HUES64 (cell line): Measurements from ENCODE around the gene QKI.
"Not testable (repeated sequence)": the region's sequence is repeated elsewhere in the genome, so short reads cannot be mapped to it uniquely, and the experiment has no call there.

ENCODE experiments used
- H3K27ac ChIP-seq: 2 replicates; pipeline ENCODE4 v1.7.0; 2013; ENCODE audit warnings: low read depth, low read length, inconsistent platforms
- H3K27me3 ChIP-seq: 2 replicates; pipeline ENCODE4 v1.6.1; 2013; ENCODE audit warnings: mild to moderate bottlenecking, low read length; ENCODE audit not compliant: insufficient read depth
- H3K36me3 ChIP-seq: 2 replicates; pipeline ENCODE4 v1.6.1; 2013; ENCODE audit warnings: mild to moderate bottlenecking, low read length; ENCODE audit not compliant: insufficient read depth
- H3K4me1 ChIP-seq: 2 replicates; pipeline ENCODE4 v1.6.1; 2013; ENCODE audit warnings: mild to moderate bottlenecking, low read length, moderate library complexity; ENCODE audit not compliant: insufficient read depth
- H3K4me3 ChIP-seq: 2 replicates; pipeline ENCODE4 v1.5.1; 2013; ENCODE audit warnings: mild to moderate bottlenecking, low read length, moderate library complexity
- H3K9ac ChIP-seq: 2 replicates; pipeline ENCODE4 v1.6.1; 2013; ENCODE audit warnings: mild to moderate bottlenecking, low read depth, low read length
- H3K9me3 ChIP-seq: 2 replicates; pipeline ENCODE4 v1.6.1; 2013; ENCODE audit warnings: low read depth, low read length; ENCODE audit not compliant: insufficient read depth
- WGBS: fragments of 150-250, 120-280 bp; methylation state at CpG from one replicate; pipeline ENCODE4 v1.1.7; 2013; ENCODE audit warnings: missing lambda C conversion rate; 5-methylcytosine and 5-hydroxymethylcytosine counted together

QKI gene

GRCh38 chr6:163466839-163467390, 52.4 kb downstream of the QKI start:
- WGBS: no CpG with 5 or more reads among the region's 3 CpGs
- Histone ChIP-seq H3K27me3 (no peaks in the 10 kb centered on the region), H3K36me3 (peaks cover 31% of the 10 kb centered on the region; the same call in 1 of the 2 replicates), H3K9ac (no peak overlapping the region), H3K4me3 (no peak overlapping the region), H3K4me1 (no peaks in the 10 kb centered on the region), H3K9me3 (peaks cover 20% of the 10 kb centered on the region; the same call in 1 of the 2 replicates), H3K27ac (no peak overlapping the region)

- Histone ChIP-seq H3K4me1 (no peaks in the 10 kb centered on the region), H3K4me3 (no peak overlapping the region), H3K27me3 (no peaks in the 10 kb centered on the region), H3K9ac (no peak overlapping the region), H3K9me3 (peaks cover 20% of the 10 kb centered on the region; the same call in 1 of the 2 replicates), H3K27ac (no peak overlapping the region), H3K36me3 (peaks cover 28% of the 10 kb centered on the region; the same call in 1 of the 2 replicates)
- WGBS: 95% methylated on average over 3 of the region's 3 CpGs
Observed at GRCh38 chr6:163468738-163469137, 54.2 kb downstream of the QKI start.

- no peak overlapping the region for H3K4me3 ChIP-seq
- H3K36me3 ChIP-seq: peaks cover 28% of the 10 kb centered on the region; the same call in 1 of the 2 replicates
- H3K9ac ChIP-seq: no peak overlapping the region
- no peak overlapping the region for H3K27ac ChIP-seq
- H3K27me3 ChIP-seq: no peaks in the 10 kb centered on the region
- peaks cover 20% of the 10 kb centered on the region; the same call in 1 of the 2 replicates for H3K9me3 ChIP-seq
- WGBS: no CpG with 5 or more reads among the region's 1 CpG
- no peaks in the 10 kb centered on the region for H3K4me1 ChIP-seq
Observed at GRCh38 chr6:163469459-163469985, 55.0 kb downstream of the QKI start.

- Histone ChIP-seq H3K27ac (no peak overlapping the region), H3K4me3 (no peak overlapping the region), H3K4me1 (peaks cover 6% of the 10 kb centered on the region; the same call in 1 of the 2 replicates), H3K9me3 (peaks cover 20% of the 10 kb centered on the region; the same call in 1 of the 2 replicates), H3K9ac (no peak overlapping the region), H3K36me3 (peaks cover 28% of the 10 kb centered on the region; the same call in 1 of the 2 replicates), H3K27me3 (no peaks in the 10 kb centered on the region)
Observed at GRCh38 chr6:163470611-163471010, 56.1 kb downstream of the QKI start.

GRCh38 chr6:163474581-163474980, 60.1 kb downstream of the QKI start:
- no peak overlapping the region for H3K4me3 ChIP-seq
- peaks cover 17% of the 10 kb centered on the region; the same call in 1 of the 2 replicates for H3K9me3 ChIP-seq
- peaks cover 26% of the 10 kb centered on the region for H3K36me3 ChIP-seq

GRCh38 chr6:163476946-163477345, 62.4 kb downstream of the QKI start:
- not testable (repeated sequence) for H3K9ac ChIP-seq, H3K4me3 ChIP-seq, H3K9me3 ChIP-seq, H3K27me3 ChIP-seq
- Histone ChIP-seq H3K36me3 (peaks cover 24% of the 10 kb centered on the region), H3K4me1 (peaks cover 26% of the 10 kb centered on the region), H3K27ac (0 out of 2 replicates have a peak overlapping the region, but pooled peaks have one; percentile 27)
- 88% methylated on average over 7 of the region's 7 CpGs for WGBS

More at GRCh38 chr6:163474581-163474980, 60.1 kb downstream of the QKI start:
- Histone ChIP-seq H3K9ac (no peak overlapping the region), H3K27ac (no peak overlapping the region), H3K27me3 (no peaks in the 10 kb centered on the region), H3K4me1 (peaks cover 26% of the 10 kb centered on the region)
- WGBS: 93% methylated on average over 2 of the region's 2 CpGs

- Histone ChIP-seq H3K9ac (no peak overlapping the region), H3K9me3 (no peaks in the 10 kb centered on the region), H3K4me3 (no peak overlapping the region), H3K27me3 (no peaks in the 10 kb centered on the region), H3K36me3 (peaks cover 24% of the 10 kb centered on the region), H3K4me1 (peaks cover 14% of the 10 kb centered on the region), H3K27ac (no peak overlapping the region)
- WGBS: 97% methylated on average over 2 of the region's 2 CpGs
Observed at GRCh38 chr6:163483107-163483506, 68.6 kb downstream of the QKI start.

GRCh38 chr6:163485388-163485851, 70.9 kb downstream of the QKI start:
- no peak overlapping the region for H3K4me3 ChIP-seq
- H3K9ac ChIP-seq: no peak overlapping the region
- H3K36me3 ChIP-seq: peaks cover 7% of the 10 kb centered on the region
- H3K27ac ChIP-seq: no peak overlapping the region
- no peaks in the 10 kb centered on the region for H3K27me3 ChIP-seq
- peaks cover 27% of the 10 kb centered on the region for H3K4me1 ChIP-seq
- no peaks in the 10 kb centered on the region for H3K9me3 ChIP-seq
- WGBS: 85% methylated on average over 2 of the region's 2 CpGs

GRCh38 chr6:163486821-163487220, 72.3 kb downstream of the QKI start:
- no peaks in the 10 kb centered on the region for H3K36me3 ChIP-seq
- peaks cover 39% of the 10 kb centered on the region for H3K4me1 ChIP-seq
- no peaks in the 10 kb centered on the region for H3K27me3 ChIP-seq
- no peaks in the 10 kb centered on the region for H3K9me3 ChIP-seq
- no peak overlapping the region for H3K27ac ChIP-seq
- H3K4me3 ChIP-seq: no peak overlapping the region
- H3K9ac ChIP-seq: no peak overlapping the region
- 79% methylated on average over 3 of the region's 3 CpGs for WGBS

GRCh38 chr6:163487606-163488005, 73.1 kb downstream of the QKI start:
- Histone ChIP-seq H3K27ac (no peak overlapping the region), H3K4me3 (no peak overlapping the region), H3K4me1 (peaks cover 39% of the 10 kb centered on the region), H3K9ac (no peak overlapping the region), H3K27me3 (no peaks in the 10 kb centered on the region), H3K9me3 (no peaks in the 10 kb centered on the region), H3K36me3 (no peaks in the 10 kb centered on the region)
- 100% methylated on average over 1 of the region's 1 CpG for WGBS

- Histone ChIP-seq H3K36me3 (no peaks in the 10 kb centered on the region), H3K4me1 (peaks cover 39% of the 10 kb centered on the region), H3K27me3 (no peaks in the 10 kb centered on the region), H3K27ac (no peak overlapping the region), H3K9me3 (no peaks in the 10 kb centered on the region), H3K9ac (no peak overlapping the region), H3K4me3 (no peak overlapping the region)
- no CpG with 5 or more reads among the region's 1 CpG for WGBS
Observed at GRCh38 chr6:163489584-163489983, 75.1 kb downstream of the QKI start.
